Osteoblast (primary cell): ENCODE measurements around the gene POLR2F. TPM values are rescaled to one million over a fixed set of nuclear protein-coding genes. Genes with fewer than 3 reads are reported as not detected.

Source experiments
- DNase-seq: peaks from one replicate; pipeline ENCODE4 v3.0.0; 2011; ENCODE audit warnings: low spot score, mixed read lengths; ENCODE audit not compliant: insufficient read length; ENCODE audit errors: missing footprints
- H2AFZ ChIP-seq: 2 replicates; pipeline ENCODE4 v1.6.0; 2011; ENCODE audit warnings: mild to moderate bottlenecking, low read length
- H3K27ac ChIP-seq: 2 replicates; pipeline ENCODE4 v1.5.1; 2011; ENCODE audit warnings: mild to moderate bottlenecking, low read depth, low read length, moderate library complexity
- H3K27me3 ChIP-seq: 2 replicates; pipeline ENCODE4 v1.6.0; 2012; ENCODE audit warnings: mild to moderate bottlenecking, control low read depth, inconsistent platforms, low read length, moderate library complexity; ENCODE audit not compliant: insufficient read depth
- H3K36me3 ChIP-seq: 2 replicates; pipeline ENCODE4 v1.5.1; 2011; ENCODE audit warnings: mild to moderate bottlenecking, low read length, control low read depth, moderate library complexity; ENCODE audit not compliant: insufficient read depth
- H3K4me1 ChIP-seq: 2 replicates; pipeline ENCODE4 v1.5.1; 2011; ENCODE audit warnings: mild to moderate bottlenecking, low read length, control low read depth, moderate library complexity; ENCODE audit not compliant: insufficient read depth
- H3K4me2 ChIP-seq: 2 replicates; pipeline ENCODE4 v1.6.0; 2011; ENCODE audit warnings: mild to moderate bottlenecking, low read length; ENCODE audit not compliant: insufficient read depth
- H3K4me3 ChIP-seq: fragments of 200-600 bp; sonication (generic); 3 replicates; pipeline ENCODE4 v1.5.1; 2012; ENCODE audit warnings: mild to moderate bottlenecking, low read length, inconsistent platforms; ENCODE audit not compliant: insufficient read depth
- H3K79me2 ChIP-seq: 2 replicates; pipeline ENCODE4 v1.6.0; 2012; ENCODE audit warnings: mild to moderate bottlenecking, low read length, control low read depth, inconsistent platforms; ENCODE audit not compliant: insufficient read depth
- H3K9me3 ChIP-seq: 2 replicates; pipeline ENCODE4 v1.5.1; 2011; ENCODE audit warnings: low read depth, low read length, control low read depth
- H4K20me1 ChIP-seq: 2 replicates; pipeline ENCODE4 v1.6.0; 2012; ENCODE audit warnings: mild to moderate bottlenecking, low read length, control low read depth; ENCODE audit not compliant: insufficient read depth
- total RNA-seq: library from RNA; depleted of rRNA; stranded (reverse); fragments of >200 nt; gene quantifications from 2 replicates; pipeline ENCODE4 v1.2.3, GENCODE V29; 2012
- TF ChIP-seq, protein P1 (sequence below): IDR thresholded peaks from 2 replicates; pipeline ENCODE4 v1.5.1; 2011; ENCODE audit warnings: mild to moderate bottlenecking, low read depth, low read length, moderate library complexity; ENCODE audit errors: extremely low read depth

POLR2F gene
- total RNA-seq, 1 donor: 14.8 TPM

DNA sequence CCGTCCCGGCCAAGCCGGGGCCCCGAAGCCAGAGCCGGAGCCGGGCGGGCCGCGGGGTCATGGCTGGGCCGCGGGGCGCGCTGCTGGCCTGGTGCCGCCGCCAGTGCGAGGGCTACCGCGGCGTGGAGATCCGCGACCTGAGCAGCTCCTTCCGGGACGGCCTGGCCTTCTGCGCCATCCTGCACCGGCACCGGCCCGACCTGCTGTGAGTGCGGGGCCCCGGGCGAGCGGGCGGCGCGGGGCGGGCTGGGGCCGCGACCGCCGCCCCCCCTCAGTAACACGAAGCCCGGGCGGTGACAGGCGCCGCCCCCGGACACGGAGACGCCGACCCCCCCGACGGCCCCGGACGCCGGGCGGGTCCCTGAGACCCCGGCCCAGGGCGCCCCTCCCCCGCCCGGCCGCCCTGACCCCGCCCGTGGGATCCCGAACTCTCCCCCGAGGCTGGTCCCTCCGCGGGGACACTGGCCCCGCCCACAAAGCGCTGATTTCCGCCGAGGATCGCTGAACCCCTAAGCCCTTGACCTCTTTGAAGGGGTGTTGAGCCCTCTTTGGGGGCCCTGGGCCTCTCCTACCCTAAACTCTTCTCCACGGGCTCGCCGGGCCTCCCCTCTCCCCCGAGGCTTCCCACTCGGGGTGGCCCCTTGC is 47.0 kb upstream of the POLR2F start:
- Histone ChIP-seq H3K79me2 (peaks cover 49% of the 10 kb centered on the region), H3K4me2 (peak overlapping the region; percentile 92), H3K4me1 (peaks cover 33% of the 10 kb centered on the region), H3K27me3 (no peaks in the 10 kb centered on the region), H3K27ac (peak overlapping the region; percentile 68), H4K20me1 (peaks cover 15% of the 10 kb centered on the region), H2AFZ (peak overlapping the region; percentile 59), H3K9me3 (no peaks in the 10 kb centered on the region), H3K4me3 (peak overlapping the region; percentile 85), H3K36me3 (no peaks in the 10 kb centered on the region)
- TF ChIP-seq, protein P1, sequence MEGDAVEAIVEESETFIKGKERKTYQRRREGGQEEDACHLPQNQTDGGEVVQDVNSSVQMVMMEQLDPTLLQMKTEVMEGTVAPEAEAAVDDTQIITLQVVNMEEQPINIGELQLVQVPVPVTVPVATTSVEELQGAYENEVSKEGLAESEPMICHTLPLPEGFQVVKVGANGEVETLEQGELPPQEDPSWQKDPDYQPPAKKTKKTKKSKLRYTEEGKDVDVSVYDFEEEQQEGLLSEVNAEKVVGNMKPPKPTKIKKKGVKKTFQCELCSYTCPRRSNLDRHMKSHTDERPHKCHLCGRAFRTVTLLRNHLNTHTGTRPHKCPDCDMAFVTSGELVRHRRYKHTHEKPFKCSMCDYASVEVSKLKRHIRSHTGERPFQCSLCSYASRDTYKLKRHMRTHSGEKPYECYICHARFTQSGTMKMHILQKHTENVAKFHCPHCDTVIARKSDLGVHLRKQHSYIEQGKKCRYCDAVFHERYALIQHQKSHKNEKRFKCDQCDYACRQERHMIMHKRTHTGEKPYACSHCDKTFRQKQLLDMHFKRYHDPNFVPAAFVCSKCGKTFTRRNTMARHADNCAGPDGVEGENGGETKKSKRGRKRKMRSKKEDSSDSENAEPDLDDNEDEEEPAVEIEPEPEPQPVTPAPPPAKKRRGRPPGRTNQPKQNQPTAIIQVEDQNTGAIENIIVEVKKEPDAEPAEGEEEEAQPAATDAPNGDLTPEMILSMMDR: no peak
- peak; percentile 80 for DNase-seq

DNA sequence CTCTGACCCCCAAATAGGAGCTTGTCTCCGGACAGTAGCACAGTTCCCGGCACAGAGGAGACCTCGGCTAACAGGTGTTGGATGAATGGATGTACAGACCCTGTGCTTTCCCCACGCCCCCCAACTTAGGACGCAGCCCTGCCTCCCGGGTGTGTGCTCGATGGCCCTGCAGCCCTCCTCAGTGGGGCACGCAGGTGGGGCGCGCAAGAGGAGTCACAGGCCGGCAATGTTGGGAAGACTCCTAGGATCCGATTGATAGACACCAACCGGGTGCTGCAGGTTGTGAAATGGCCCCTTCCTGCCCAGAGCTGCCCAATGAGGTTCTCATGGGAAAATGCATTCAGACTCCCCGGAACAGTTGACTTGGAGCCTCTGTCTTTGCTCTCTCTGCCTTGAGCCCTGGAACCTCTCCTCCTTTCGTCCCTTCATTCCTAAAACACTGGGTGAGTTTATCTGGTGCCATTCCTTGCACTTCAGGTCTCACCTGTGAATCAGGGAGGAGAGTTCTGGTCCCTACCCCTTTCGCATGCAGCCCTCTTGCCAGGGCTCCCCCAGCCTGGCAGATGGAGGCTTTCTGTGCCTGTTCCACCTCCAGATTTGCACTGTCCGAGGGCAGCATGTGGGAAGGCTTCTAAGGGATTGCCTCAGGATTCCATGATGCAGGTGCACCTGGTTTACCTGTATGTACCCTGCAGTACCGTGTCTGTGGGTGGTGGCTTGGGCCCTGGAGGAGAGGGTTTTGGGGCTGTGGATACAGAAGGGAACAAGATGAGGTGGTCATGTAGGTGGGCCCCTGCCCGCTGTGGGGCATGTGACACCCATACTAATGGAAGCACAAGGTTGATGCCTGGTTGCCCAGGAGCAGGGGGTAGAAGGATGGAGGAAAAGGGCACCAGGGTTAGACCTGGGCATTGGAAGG is 46.2 kb upstream of the POLR2F start:
- peak overlapping the region; percentile 59 for H2AFZ ChIP-seq
- peaks cover 20% of the 10 kb centered on the region for H4K20me1 ChIP-seq
- TF ChIP-seq, protein P1: no peak
- H3K27me3 ChIP-seq: no peaks in the 10 kb centered on the region
- H3K9me3 ChIP-seq: no peaks in the 10 kb centered on the region
- peak overlapping the region; percentile 92 for H3K4me2 ChIP-seq
- H3K27ac ChIP-seq: peak overlapping the region; percentile 68
- peaks cover 56% of the 10 kb centered on the region for H3K79me2 ChIP-seq
- peak overlapping the region; percentile 85 for H3K4me3 ChIP-seq
- peak; percentile 85 for DNase-seq
- H3K36me3 ChIP-seq: no peaks in the 10 kb centered on the region
- H3K4me1 ChIP-seq: peaks cover 33% of the 10 kb centered on the region

DNA sequence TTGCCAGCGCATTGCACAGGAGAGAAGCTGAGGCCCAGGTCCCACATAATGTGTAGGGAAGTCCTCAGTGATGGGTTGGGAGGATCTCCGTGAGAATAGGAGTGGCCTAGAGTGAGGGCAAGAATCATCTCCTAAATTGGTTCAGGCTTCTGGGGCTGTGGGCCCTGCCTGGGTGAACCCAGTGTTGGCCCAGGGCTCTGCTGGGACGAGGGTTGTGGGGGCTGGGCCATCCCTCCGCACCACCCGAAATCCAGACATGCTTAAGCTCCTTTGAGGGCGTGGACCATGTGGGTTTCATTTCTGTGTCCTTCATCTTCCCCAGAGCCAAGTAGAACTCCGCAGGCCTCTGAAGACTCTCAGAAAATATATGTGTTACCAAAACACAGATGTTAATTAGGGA is 43.7 kb upstream of the POLR2F start:
- TF ChIP-seq, protein P1: no peak
- peaks cover 9% of the 10 kb centered on the region for H3K36me3 ChIP-seq
- H4K20me1 ChIP-seq: peaks cover 20% of the 10 kb centered on the region
- H3K9me3 ChIP-seq: no peaks in the 10 kb centered on the region
- no peak overlapping the region for H3K4me3 ChIP-seq
- peaks cover 28% of the 10 kb centered on the region for H3K4me1 ChIP-seq
- no peaks in the 10 kb centered on the region for H3K27me3 ChIP-seq
- no peak overlapping the region for H2AFZ ChIP-seq
- H3K4me2 ChIP-seq: no peak overlapping the region
- no peak overlapping the region for H3K27ac ChIP-seq
- DNase-seq: peak; percentile 50
- H3K79me2 ChIP-seq: peaks cover 60% of the 10 kb centered on the region
